GM12891 (cell line): Measurements from ENCODE around the gene NKTR.

Experiments used
- POLR2A ChIP-seq: IDR thresholded peaks from 2 replicates; pipeline ENCODE4 v1.6.1; 2011; ENCODE audit warnings: low read depth, low read length, control low read depth
- POU2F2 ChIP-seq: IDR thresholded peaks from 2 replicates; pipeline ENCODE4 v1.6.1; 2011; ENCODE audit warnings: low read depth, mild to moderate bottlenecking, control low read depth, low read length, moderate library complexity

- TF ChIP-seq POU2F2 (no peak), POLR2A (no peak)
These were observed 87.5 kb downstream of the NKTR start for GRCh38 chr3:42688016-42688415.
